ENCODE data around the gene ATL3.
"Not testable (repeated sequence)": the region's sequence is repeated elsewhere in the genome, so short reads cannot be mapped to it uniquely, and the experiment has no call there.

Gene ATL3

DNA sequence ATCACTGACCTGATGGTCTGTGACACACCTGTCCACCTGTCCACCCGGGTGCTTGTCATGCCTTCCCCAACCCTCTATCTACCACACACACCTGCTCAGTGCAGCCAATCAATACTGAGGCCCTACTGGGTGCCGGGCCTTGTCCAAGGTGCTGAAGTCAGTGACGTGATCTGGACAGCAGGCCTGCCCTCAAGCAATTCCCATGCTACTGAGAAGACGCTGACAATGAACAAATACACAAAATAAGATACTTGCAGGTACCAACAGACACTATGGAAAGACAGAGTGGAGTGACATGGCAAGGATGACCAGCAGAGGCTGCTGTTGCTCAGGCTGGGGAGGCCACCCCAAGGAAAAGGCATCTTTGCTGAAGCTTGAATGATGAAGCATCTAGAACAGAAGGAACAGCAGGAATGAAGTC is 78.2 kb downstream of the ATL3 start:
- DNase-seq (ENCODE audit: low read depth in 2 of 2, low spot score in 1 of 2), result no peak

GRCh38 chr11:63590024-63590788 is 81.0 kb downstream of the ATL3 start:
- no peak for DNase-seq (ENCODE audit: low read depth in 2 of 2, low spot score in 1 of 2)

GRCh38 chr11:63589000-63589399 is 82.2 kb downstream of the ATL3 start:
- no peak for DNase-seq (ENCODE audit: low read depth in 2 of 2, low spot score in 1 of 2)

DNA sequence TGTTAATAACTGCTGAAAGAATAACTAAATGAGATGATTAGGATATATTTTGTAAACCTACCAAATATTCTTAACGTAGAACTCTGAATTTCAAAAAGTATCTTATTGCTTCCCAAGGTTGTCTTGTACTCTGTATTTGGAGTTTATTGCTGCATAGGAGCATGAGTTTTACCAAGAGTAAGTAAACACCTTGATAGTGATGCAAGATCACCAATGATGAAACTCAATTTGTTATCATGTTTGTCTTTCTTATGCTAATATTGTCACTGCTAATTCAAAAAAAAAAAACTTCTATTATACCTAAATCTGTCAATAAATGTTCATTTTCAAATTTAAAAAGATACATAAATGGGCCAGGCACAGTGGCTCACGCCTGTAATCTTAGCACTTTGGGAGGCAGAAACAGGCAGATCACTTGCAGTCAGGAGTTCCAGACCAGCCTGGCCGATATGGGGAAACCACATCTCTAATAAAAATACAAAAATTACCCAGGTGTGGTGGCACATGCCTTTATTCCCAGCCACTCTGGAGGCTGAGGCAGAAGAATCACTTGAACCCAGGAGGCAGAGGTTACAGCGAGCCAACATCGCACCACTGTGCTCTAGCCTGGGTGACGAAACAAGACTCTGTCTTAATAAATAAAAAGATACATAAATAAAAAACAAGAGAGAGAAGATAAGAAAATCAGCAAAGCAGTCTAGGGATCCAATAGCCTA is 84.6 kb downstream of the ATL3 start:
- DNase-seq (ENCODE audit: low read depth in 2 of 2, low spot score in 1 of 2), result no peak

- no peak for DNase-seq (ENCODE audit: low read depth in 2 of 2, low spot score in 1 of 2)
These were observed 87.9 kb downstream of the ATL3 start for GRCh38 chr11:63583357-63583677.

GRCh38 chr11:63581224-63581623 is 90.0 kb downstream of the ATL3 start:
- DNase-seq (ENCODE audit: low read depth in 2 of 2, low spot score in 1 of 2), result not testable (repeated sequence)

DNA sequence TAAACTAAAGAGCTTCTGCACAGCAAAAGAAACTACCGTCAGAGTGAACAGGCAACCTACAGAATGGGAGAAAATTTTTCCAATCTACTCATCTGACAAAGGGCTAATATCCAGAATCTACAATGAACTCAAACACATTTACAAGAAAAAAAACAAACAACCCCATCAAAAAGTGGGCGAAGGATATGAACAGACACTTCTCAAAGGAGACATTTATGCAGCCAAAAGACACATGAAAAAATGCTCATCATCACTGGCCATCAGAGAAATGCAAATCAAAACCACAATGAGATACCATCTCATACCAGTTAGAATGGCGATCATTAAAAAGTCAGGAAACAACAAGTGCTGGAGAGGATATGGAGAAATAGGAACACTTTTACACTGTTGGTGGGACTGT is 92.3 kb downstream of the ATL3 start:
- DNase-seq (ENCODE audit: low read depth in 2 of 2, low spot score in 1 of 2), result not testable (repeated sequence)

DNA sequence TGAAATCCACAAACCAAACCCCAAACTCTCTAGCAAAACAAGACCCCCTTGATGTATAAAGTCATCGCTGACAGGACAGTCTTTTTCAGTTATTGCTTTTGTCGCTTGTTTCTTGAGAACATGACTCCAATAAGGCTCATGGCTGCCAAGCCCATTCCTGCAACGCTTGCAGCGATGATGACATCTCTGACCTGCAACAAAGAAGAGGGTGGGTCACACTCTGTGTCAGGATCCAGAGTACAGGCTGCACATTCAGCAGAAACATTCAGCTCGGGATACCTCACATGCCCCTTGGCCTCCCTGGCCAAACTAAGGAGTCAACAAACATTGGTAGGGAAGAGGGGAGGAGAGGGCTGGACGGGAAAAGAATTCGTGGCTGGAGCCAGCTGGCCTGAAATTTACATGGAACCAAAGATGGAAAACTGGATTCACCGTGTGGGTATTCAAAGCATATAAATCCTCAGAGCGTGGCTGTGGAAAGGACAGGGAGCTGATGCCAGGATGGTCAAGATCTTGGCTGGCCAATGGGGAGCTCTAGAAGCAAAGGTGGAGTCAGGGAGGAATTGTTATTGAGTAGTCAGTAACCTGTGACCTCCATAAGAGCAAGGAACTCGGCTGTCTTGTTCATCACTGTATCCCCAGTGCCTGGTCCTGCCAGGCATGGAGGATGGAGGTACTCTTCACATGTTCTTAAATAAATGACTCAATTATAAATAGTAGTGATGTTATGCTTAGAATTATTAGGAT is 96.1 kb downstream of the ATL3 start:
- DNase-seq (ENCODE audit: low read depth in 2 of 2, low spot score in 1 of 2), result no peak
